GM21576 (cell line): Measurements from ENCODE around the gene PRKCZ.

Experiments used
- ATAC-seq: cut with Tn5 transposase; IDR thresholded peaks from one replicate; pipeline ENCODE4 v1.9.1; 2021; ENCODE audit warnings: mild to moderate bottlenecking, moderate library complexity; ENCODE audit not compliant: unreplicated experiment

PRKCZ gene

DNA sequence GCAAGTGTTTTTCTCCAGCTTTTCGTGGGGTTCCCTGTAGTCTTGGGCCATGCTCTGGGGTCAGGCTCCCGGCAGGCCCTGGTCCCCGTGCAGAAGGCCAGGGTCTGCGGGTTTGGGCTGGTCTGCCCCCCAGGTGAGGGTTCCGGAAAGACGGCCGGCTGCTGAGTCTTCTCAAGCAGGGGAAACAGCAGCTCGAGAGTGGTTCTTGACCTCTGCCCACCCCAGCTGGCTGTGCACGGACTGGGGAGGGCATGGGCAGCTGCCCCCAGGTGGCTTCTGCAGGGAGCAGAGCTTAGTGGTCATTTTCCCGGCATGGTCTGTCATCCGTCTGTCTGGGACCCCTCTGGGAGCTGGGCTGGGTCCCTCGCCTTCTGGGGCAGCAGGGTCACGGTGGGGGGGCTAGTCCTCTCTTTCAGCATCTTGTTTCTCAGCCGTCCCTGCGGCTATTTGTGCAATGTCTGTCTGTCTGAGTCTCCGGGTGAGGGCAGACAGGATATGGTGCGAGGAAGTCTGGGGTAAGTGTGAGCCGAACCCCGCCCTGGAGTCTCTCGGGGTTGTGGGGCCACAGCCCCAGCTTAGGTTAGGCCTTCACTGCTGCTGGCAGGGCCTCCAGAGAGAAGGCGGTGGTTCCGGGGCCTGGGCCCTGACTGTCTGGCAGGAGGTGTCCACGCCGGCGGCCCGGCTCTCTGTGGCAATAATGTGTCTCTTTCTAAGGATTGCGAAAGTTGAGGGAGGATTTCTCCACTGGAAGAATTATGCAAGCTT, 184.0 kb downstream of the PRKCZ start:
- ATAC-seq, result no peak

DNA sequence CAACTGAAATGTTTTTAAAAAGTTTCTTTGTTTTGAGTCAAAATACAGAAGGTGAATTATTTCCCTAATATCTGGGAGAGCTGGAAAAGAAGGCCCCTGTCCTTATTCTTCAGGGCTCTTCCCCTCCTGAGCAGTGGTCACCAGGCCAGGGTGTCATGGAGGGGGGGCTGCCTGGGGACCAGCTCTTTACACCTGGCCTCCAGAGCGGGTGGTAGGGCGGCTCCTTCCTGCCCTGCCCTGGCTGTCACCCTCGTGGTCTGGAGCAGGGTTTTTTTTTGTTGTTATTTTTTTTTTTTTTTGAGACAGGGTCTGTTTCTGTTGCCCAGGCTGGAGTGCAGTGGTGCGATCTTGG, 184.5 kb downstream of the PRKCZ start:
- ATAC-seq, result no peak
